GM21390 (cell line): ENCODE results near the gene BBOF1.
"Not testable (repeated sequence)": the region's sequence is repeated elsewhere in the genome, so short reads cannot be mapped to it uniquely, and the experiment has no call there.

Experiments
- ATAC-seq: cut with Tn5 transposase; IDR thresholded peaks from one replicate; pipeline ENCODE4 v1.9.1; 2021; ENCODE audit not compliant: unreplicated experiment

The BBOF1 gene, protein sequence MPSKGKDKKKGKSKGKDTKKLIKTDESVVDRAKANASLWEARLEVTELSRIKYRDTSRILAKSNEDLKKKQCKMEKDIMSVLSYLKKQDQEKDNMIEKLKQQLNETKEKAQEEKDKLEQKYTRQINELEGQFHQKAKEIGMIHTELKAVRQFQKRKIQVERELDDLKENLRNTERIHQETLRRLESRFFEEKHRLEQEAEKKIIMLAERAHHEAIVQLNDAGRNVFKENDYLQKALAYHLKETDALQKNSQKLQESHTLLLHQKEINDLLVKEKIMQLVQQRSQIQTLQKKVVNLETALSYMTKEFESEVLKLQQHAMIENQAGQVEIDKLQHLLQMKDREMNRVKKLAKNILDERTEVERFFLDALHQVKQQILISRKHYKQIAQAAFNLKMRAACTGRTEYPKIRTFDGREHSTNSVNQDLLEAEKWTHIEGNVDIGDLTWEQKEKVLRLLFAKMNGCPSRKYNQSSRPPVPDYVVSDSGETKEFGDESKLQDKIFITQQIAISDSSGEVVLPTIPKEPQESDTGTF

DNA sequence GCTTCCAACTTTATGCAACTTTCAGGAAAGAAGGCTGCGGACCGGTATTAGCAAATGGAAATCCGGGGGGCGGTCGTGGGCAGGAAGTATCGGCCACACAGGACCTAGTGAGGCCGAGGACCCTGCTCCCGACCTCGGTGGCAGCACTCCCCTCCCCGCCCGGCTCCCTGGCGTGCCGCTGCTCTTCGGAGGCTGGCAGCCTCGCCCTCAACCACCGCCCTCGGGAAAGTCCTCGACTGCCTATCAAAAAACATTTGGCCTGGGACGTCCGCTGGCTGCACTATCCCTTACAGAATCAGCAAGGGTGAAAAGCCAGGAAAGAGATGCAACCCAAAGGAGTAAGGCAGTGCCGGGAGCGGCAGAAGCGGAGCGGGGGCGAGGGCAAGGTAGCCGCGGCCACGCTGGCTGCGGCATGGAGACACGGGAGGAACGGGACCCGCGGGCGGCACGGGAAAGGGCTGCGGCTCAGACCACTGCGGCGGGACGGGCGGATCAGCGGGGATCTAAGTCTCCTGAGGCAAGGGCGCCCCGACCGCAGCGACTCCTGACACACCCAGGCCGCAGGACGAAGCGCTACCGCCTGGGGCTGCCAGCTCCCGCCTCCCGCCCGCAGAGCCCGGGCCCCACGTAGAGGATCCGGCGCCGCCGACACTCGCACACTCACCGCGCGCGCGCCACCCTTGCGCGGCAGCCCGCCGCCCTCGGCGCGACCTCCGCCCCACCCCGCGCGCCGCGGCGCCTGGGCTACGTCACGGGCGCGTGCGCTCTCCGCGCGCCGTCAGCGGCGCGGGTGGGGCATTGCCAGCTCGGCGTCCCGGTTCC, at the start of gene BBOF1, which contains the start of gene ENTPD5:
TSS of gene BBOF1 (plus strand) at position 764 of the 822 bp plus-strand sequence. CDS start 130 bp downstream, outside the sequence.
TSS of gene ENTPD5 (minus strand) at position 703 of the 822 bp plus-strand sequence. CDS start 31,186 bp downstream, outside the sequence.
- peak; percentile 88 for ATAC-seq

DNA sequence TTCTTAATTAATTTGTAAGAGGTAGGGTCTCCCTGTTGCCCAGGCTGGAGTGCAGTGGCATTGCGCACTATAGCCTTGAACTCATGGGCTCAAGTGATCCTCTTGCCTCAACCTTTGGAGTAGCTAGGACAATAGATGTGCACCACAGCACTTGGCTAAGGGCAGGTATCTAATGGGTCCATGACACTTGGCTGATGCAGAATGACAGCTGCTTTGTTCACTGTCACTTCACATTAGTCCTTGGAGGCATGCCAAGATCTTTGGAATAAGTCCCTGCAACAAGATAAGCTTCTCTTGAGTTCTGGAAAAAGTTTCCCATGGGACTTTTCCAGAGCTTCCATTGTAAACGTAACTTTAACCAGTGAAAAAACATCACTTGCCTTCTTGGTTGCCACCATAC, 45.7 kb upstream of the BBOF1 start:
- ATAC-seq = no peak

DNA sequence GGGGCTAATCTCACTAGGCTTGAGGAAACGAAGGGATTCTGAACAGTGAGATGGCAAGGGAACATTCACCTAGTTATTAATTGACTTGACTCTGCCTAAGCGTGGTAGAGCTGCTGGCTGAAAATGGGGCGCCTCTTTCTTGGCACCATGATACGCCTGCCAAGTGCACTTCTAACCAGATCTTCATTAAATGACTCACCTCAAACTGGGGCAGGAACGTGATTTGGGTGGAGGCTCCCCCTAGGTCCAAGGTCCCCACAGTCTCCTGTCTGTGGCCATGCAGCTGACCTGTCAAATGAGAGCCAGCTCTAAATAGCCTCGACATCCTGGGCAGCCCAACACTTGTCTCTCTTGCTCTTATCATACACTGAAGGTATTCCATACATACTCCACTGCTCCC, 43.0 kb upstream of the BBOF1 start:
- no peak for ATAC-seq

- no peak for ATAC-seq
Measured at GRCh38 chr14:73977896-73978295, 41.3 kb upstream of the BBOF1 start.

- ATAC-seq = no peak
Measured at GRCh38 chr14:73988065-73988464, 31.1 kb upstream of the BBOF1 start.

DNA sequence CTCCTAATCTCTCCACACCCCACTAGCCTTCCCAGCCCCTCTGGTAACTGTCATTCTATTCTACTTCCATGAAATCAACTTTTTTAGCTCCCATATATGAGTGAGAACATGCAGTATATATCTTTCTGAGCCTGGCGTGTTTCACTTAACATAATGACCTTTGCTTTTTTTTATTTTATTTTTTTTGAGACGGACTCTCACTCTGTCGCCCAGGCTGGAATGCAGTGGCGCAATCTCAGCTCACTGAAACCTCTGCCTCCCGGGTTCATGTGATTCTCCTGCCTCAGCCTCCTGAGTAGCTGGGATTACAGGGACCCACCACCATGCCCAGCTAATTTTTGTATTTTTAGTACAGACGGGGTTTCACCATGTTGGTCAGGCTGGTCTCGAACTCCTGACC, 30.5 kb upstream of the BBOF1 start:
- ATAC-seq = not testable (repeated sequence)

- no peak for ATAC-seq
Measured at GRCh38 chr14:73991092-73991491, 28.1 kb upstream of the BBOF1 start.

- not testable (repeated sequence) for ATAC-seq
Measured at GRCh38 chr14:73994926-73995325, 24.2 kb upstream of the BBOF1 start.

GRCh38 chr14:73995977-73996378, 23.2 kb upstream of the BBOF1 start:
- no peak for ATAC-seq

- ATAC-seq = no peak
Measured at GRCh38 chr14:73996731-73997107, 22.4 kb upstream of the BBOF1 start.

GRCh38 chr14:73997108-73997943, 21.8 kb upstream of the BBOF1 start:
- ATAC-seq = no peak

GRCh38 chr14:73997944-73998447, 21.2 kb upstream of the BBOF1 start:
- ATAC-seq = no peak

DNA sequence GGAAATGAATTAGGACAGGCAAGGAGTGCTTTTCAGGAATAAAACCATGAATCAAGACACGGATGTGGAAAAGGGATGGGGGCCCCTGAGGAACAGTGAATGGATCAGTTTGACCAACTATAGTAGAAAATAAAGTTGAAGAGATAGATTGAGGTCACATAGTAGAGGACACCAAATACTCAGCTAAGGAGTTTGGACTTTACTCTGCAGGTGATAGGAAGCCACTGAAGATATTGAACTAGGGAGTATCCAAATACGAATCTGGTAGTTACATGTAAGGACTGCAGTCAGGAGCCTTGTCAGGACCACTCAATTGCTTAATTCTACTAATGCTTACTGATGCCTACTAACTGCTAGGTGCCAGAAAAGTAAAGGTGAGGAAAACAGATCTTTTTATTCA, 20.4 kb upstream of the BBOF1 start:
- ATAC-seq = no peak

GRCh38 chr14:74005664-74006063, 13.5 kb upstream of the BBOF1 start:
- ATAC-seq = not testable (repeated sequence)

DNA sequence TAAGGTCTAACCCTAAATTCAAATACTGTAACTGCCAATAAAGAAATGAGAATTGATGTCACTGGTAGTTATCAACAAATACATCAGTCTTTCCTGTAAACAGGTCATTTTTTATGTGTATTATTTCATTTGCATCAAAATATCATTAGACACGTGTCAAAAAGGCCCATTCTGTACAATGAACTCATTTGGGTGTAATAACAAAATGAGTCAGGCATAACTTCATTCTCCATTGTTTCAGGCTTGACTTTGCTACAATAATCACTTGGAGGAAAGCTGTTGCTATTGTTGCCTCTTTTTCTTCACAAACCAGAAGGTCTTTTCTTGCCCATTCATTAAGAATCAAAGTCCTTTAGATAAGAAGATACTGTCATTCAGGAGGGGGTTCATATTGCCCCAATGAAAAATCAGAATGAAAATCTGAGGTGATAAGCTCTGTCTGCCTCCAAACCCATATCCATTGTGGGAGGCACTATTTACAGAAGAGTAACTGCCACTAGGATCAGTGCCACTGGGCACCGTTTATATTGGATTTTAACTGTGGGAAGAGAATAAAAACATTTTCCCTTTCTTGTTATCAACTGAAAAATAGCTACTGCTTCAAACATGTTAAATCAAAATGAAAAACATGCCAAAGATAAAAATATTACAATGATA, 10.2 kb upstream of the BBOF1 start:
- ATAC-seq = no peak

GRCh38 chr14:74014299-74014698, 4.8 kb upstream of the BBOF1 start:
- no peak for ATAC-seq

GRCh38 chr14:74015176-74015575, 4.0 kb upstream of the BBOF1 start:
- no peak for ATAC-seq

GRCh38 chr14:74015963-74016362, 3.2 kb upstream of the BBOF1 start:
- no peak for ATAC-seq

- ATAC-seq = no peak
Measured at GRCh38 chr14:74018174-74018585, 969 bp upstream of the BBOF1 start.
